GM23338 (cell line): Measurements from ENCODE around the gene VGLL2.

Experiments used
- CTCF ChIP-seq, 2 experiments: fragments of 200-600 bp in 1 of 2; sonication (generic) in 1 of 2; conservative IDR thresholded peaks; 2 replicates each; pipeline versions ENCODE4 v1.5.1 to v1.6.1; 2016 to 2017; ENCODE audit warnings: antibody characterized with exemption in 2 of 2, low read depth in 2 of 2, mild to moderate bottlenecking in 2 of 2, moderate library complexity in 1 of 2
- EZH2phosphoT487 ChIP-seq: fragments of 200-600 bp; sonication (generic); IDR thresholded peaks from one replicate; pipeline ENCODE4 v1.8.1; 2018; ENCODE audit warnings: antibody characterized with exemption; ENCODE audit not compliant: unreplicated experiment
- POLR2AphosphoS5 ChIP-seq: IDR thresholded peaks from 2 replicates; pipeline ENCODE4 v1.6.1; 2016; ENCODE audit warnings: antibody characterized with exemption, low read depth
- REST ChIP-seq: IDR thresholded peaks from one replicate; pipeline ENCODE4 v1.6.1; 2018; ENCODE audit warnings: antibody characterized with exemption; ENCODE audit not compliant: unreplicated experiment

GRCh38 chr6:117262799-117263198 lies 2.6 kb upstream of the VGLL2 start:
- TF ChIP-seq CTCF (conservative IDR thresholded peaks at IDR 0.05; ENCODE audit: low read depth in 2 of 2) (no peak), REST (no peak), EZH2phosphoT487 (no peak), POLR2AphosphoS5 (no peak)
